ENCODE data around the gene MZT2B.
A peak's percentile ranks its signal among the peaks of the same experiment; 100 is the strongest.
"Not testable (repeated sequence)": the region's sequence is repeated elsewhere in the genome, so short reads cannot be mapped to it uniquely, and the experiment has no call there.

Gene MZT2B

DNA sequence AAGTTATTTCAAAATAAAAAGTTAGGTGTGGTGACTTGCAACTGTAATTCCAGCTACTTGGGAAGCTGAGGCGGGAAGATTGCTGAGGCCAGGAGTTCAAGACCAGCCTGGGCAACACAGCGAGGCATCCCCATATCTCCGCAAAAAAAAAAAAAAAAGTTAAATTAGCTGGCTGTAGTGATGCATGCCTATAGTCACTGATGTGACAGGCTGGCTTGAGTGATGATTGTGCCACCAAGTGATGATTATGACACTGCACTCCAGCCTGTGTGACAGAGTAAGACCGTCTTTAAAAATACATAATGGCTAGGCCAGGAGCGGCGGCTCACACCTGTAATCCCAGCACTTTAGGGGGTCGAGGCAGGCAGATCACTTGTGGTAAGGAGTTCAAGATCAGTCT, 12.2 kb upstream of the MZT2B start:
- no peak for DNase-seq (ENCODE audit: extremely low read depth, low read depth)
- TF ChIP-seq, protein P1, sequence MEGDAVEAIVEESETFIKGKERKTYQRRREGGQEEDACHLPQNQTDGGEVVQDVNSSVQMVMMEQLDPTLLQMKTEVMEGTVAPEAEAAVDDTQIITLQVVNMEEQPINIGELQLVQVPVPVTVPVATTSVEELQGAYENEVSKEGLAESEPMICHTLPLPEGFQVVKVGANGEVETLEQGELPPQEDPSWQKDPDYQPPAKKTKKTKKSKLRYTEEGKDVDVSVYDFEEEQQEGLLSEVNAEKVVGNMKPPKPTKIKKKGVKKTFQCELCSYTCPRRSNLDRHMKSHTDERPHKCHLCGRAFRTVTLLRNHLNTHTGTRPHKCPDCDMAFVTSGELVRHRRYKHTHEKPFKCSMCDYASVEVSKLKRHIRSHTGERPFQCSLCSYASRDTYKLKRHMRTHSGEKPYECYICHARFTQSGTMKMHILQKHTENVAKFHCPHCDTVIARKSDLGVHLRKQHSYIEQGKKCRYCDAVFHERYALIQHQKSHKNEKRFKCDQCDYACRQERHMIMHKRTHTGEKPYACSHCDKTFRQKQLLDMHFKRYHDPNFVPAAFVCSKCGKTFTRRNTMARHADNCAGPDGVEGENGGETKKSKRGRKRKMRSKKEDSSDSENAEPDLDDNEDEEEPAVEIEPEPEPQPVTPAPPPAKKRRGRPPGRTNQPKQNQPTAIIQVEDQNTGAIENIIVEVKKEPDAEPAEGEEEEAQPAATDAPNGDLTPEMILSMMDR (IDR thresholded peaks at IDR 0.05; ENCODE audit: low read depth, low read length): no peak

- not testable (repeated sequence) for DNase-seq (ENCODE audit: extremely low read depth, low read depth)
These were observed 7.2 kb upstream of the MZT2B start for GRCh38 chr2:130174866-130175265.

DNA sequence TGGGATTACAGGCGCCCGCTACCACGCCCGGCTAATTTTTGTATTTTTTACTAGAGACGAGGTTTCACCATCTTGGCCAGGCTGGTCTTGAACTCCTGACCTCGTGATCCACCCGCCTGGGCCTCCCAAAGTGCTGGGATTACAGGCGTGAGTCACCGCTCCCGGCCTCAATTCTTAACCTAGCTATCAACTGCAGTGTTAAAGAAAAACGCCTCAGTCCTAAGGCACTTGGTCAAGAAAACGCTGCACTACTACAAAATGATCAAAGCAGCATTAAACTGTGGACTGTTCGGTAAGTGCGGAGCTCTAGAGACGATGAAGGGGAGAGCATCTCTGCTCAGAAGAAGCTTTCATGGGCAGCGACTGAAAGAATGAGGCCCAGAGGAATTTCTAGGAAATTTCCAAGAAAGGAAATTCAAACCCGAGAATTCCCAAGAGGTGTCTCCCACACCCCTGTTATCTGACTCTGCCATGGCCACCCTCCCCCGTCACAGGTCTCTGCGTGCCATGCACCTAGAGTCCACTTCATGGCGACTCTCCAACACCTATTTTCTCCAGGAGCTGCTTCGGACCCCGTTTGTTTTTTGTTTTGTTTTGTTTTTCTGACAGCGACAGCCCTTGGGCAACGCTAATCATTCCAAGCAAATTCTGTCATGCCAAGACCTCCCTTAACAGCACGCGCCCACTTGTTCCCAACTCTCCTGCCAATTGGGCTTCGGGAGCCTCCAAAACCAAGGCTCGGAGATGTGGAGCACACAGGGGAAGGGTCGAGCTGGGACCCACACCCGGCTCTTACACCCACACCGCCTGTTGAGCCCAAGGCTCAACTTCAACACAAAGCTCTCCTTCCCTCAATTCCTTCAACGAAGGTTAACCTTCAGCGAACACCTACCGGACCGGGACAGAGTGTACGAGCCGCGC, 1.4 kb upstream of the MZT2B start:
- not testable (repeated sequence) for DNase-seq (ENCODE audit: extremely low read depth, low read depth)

DNA sequence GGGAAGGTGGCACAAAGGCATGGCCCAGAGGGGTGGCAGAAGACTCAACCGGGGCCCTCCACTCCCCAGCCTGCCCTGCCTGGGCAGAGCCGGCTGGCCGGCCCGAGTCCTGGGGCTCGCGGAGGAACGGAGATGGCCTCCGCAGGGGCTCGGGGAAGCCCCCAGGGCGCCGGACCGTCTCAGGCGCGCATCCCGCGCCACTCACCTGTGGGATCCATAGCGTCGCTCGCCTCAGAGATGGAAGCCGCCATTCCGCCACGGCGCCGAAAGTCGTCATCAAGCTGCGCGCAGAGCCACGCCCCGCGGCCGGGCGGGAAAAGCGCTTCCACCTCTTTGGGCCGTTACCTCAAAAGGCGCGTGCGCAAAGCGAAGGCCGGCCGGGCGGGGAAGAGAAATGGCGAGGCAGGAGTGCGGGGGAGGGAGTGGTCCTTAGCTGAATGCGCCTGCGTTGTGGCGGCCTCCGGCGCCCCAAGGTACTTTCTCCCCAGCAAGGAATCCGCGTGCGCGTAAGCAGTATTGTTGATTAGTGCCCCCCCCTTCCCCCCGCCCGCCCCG, 660 bp upstream of the MZT2B start, which contains the start of gene SMPD4:
Gene SMPD4, minus strand, starts transcription at position 278 of the 555 bp plus-strand sequence. CDS start 5,010 bp downstream, outside the sequence.
- peak; percentile 85 for DNase-seq (ENCODE audit: extremely low read depth, low read depth)
- TF ChIP-seq, protein P1 (IDR thresholded peaks at IDR 0.05; ENCODE audit: low read depth, low read length): no peak

GRCh38 chr2:130182826-130183511, 907 bp downstream of the MZT2B start:
- not testable (repeated sequence) for DNase-seq (ENCODE audit: extremely low read depth, low read depth)

DNA sequence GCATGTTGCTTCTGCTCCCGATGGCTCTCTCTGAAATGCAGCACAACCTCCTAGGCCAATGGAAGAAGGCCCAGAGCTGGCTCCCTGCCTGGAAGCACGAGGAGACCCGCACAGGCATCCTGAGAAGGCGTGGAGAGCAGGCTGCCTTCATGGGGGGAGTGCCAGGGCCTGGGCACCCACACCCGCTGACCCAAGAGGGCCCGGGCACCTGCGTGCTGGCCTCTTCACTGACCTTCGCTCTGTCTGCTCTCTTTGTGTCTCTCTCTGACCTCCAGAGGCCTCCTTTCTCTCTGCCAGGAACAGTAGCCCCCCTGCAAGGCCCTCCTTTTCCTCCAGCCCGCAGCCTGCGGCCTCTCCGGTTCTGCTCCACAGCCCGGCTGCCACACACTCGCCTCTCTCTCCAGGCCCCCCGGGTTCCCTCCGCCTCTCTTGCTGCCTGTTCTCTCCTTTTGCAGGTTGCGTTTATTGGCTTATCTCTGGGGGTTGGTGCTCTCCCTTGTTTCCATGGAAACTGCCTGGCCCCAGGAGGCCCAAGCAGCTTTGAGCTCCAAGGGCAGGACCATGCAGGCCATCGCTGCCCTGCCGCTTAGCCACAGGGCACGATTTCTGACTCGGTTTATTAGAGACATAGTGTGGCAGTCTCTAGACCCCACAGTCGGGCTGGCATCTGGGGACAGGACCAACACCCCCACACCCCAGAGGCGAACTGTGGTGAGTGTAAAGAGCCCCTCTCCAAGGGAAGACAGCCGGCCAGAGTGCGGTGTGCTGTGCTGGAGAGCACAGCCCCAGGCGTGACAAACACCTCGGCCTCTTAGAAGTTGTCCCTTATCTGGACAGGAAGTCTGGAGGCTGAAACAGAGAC, 1.7 kb downstream of the MZT2B start:
- TF ChIP-seq, protein P1 (IDR thresholded peaks at IDR 0.05; ENCODE audit: low read depth, low read length): no peak
- DNase-seq (ENCODE audit: extremely low read depth, low read depth): no peak

DNA sequence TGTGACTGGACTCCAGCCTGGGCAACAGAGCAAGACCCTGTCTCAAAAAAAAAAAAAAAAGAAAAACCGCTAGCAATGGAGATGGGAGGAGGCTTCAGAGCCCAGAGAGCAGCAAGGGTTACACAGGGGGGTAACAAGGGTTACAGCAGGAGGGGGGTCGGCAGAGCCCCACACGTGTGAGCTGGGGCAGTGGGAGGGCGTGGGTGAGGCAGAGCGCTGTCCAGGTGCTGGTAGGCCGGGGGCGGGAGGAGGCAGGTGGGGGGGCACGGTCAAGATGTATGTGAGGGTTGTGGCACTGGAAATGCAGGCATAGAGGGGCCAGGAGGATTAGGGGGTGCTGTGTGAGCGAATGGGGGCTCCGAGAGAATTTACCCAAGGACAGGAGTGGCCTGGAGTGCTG, 3.4 kb downstream of the MZT2B start:
- no peak for DNase-seq (ENCODE audit: extremely low read depth, low read depth)
- TF ChIP-seq, protein P1 (IDR thresholded peaks at IDR 0.05; ENCODE audit: low read depth, low read length): no peak

DNA sequence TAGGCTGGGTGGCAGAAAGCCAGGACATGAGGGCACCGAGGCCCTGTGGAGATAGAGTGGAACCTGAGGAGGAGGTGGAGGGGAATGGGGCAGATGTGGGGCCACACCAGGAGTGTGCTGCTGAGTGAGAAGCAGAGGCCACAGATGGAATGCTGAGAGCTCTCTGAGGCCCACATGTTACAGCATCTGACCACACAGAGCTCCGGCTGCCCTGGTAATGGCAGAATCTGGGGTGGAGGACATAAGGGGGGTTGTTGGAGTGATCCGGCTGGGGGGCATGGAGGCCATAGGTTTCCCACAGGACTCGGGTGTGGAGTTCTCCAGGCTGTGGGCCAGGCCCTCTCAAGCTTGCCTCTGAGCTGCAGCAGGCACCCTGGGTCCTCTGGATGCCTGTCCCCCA, 3.8 kb downstream of the MZT2B start:
- TF ChIP-seq, protein P1 (IDR thresholded peaks at IDR 0.05; ENCODE audit: low read depth, low read length): no peak
- DNase-seq (ENCODE audit: extremely low read depth, low read depth): no peak

Data from AG09319 (cell line).